PC-9 (cell line): ENCODE results near the gene CADPS2. TPM values are rescaled to one million over a fixed set of nuclear protein-coding genes. Genes with fewer than 3 reads are reported as not detected.

Experiments
- BruUV-seq: library from RNA; stranded (reverse); fragments of 400-500 nt; replicated peaks from 2 replicates; lab custom pipeline; 2021; lab: Mats Ljungman, UMichigan
- CTCF ChIA-PET: fragments of 300-600 bp; sonication (Branson Sonifier 250); formaldehyde crosslinking; loops from one replicate; lab custom pipeline; 2022; ENCODE audit warnings: antibody characterized with exemption; lab: Charles Lee
- POLR2A ChIA-PET: fragments of 300-600 bp; sonication (Branson Sonifier 250); formaldehyde crosslinking; loops from one replicate; lab custom pipeline; 2022; ENCODE audit warnings: antibody characterized with exemption; ENCODE audit not compliant: unreplicated experiment; lab: Charles Lee
- DNase-seq, 2 experiments: peaks; one replicate each; pipeline versions ENCODE4 v3.0.0 to v3.0.0-alpha.2; 2015 to 2022; ENCODE audit warnings: mixed read lengths in 1 of 2
- H2AFZ ChIP-seq: fragments of 200-600 bp; sonication (generic); 2 replicates; pipeline ENCODE4 v1.8.1; 2017; ENCODE audit warnings: antibody characterized with exemption
- H3F3A ChIP-seq: fragments of 200-600 bp; sonication (generic); 2 replicates; pipeline ENCODE4 v1.8.1; 2017; ENCODE audit warnings: antibody characterized with exemption, mild to moderate bottlenecking, low read depth; ENCODE audit not compliant: insufficient read depth
- H3K27ac ChIP-seq: fragments of 200-600 bp; sonication (generic); 2 replicates; pipeline ENCODE4 v1.6.1; 2016; ENCODE audit warnings: mixed run types
- H3K27me3 ChIP-seq: fragments of 200-600 bp; sonication (generic); 2 replicates; pipeline ENCODE4 v1.6.1; 2016; ENCODE audit warnings: low read depth, mixed run types; ENCODE audit not compliant: insufficient read depth
- H3K36me3 ChIP-seq: fragments of 200-600 bp; sonication (generic); 2 replicates; pipeline ENCODE4 v1.6.1; 2016; ENCODE audit warnings: low read depth, mixed run types
- H3K4me1 ChIP-seq: fragments of 200-600 bp; sonication (generic); replicated peaks from 2 replicates; pipeline ENCODE4 v1.6.1; 2016; ENCODE audit warnings: mixed run types; ENCODE audit not compliant: insufficient read depth
- H3K4me2 ChIP-seq: fragments of 200-600 bp; sonication (generic); 2 replicates; pipeline ENCODE4 v1.6.1; 2017; ENCODE audit warnings: mixed run types
- H3K4me3 ChIP-seq: fragments of 200-600 bp; sonication (generic); 2 replicates; pipeline ENCODE4 v1.6.1; 2016; ENCODE audit warnings: mixed run types
- H3K79me2 ChIP-seq: fragments of 200-600 bp; sonication (generic); 2 replicates; pipeline ENCODE4 v1.6.1; 2017; ENCODE audit warnings: low read depth, mixed run types
- H3K9me2 ChIP-seq: fragments of 200-600 bp; sonication (generic); 2 replicates; pipeline ENCODE4 v1.8.1; 2017; ENCODE audit warnings: mild to moderate bottlenecking; ENCODE audit not compliant: insufficient read depth
- H3K9me3 ChIP-seq: fragments of 200-600 bp; sonication (generic); 2 replicates; pipeline ENCODE4 v1.8.1; 2016; ENCODE audit warnings: low read depth; ENCODE audit not compliant: insufficient read depth
- H4K20me1 ChIP-seq: fragments of 200-600 bp; sonication (generic); 2 replicates; pipeline ENCODE4 v1.8.1; 2017; ENCODE audit not compliant: insufficient read depth
- EZH2 ChIP-seq: fragments of 200-600 bp; sonication (generic); IDR thresholded peaks from 2 replicates; pipeline ENCODE4 v1.8.0; 2017; ENCODE audit warnings: antibody characterized with exemption, low read depth
- intact Hi-C: fragments of 100-400 bp; cut with micrococcal nuclease; formaldehyde crosslinking; loops from one replicate; pipeline ENCODE4 v1.10.0; 2022; ENCODE audit not compliant: unreplicated experiment
- total RNA-seq: library from RNA; stranded (reverse); gene quantifications from 2 replicates; pipeline ENCODE4 v1.2.3, GENCODE V29; 2021
- TF ChIP-seq, protein P1 (sequence below): fragments of 200-600 bp; sonication (generic); conservative IDR thresholded peaks from 2 replicates; pipeline ENCODE4 v1.6.1; 2017; ENCODE audit warnings: mixed run types, antibody characterized with exemption, mild to moderate bottlenecking, moderate library complexity

CADPS2 gene
- total RNA-seq, 1 experiment from 2014 or later: 11.9 TPM

DNA sequence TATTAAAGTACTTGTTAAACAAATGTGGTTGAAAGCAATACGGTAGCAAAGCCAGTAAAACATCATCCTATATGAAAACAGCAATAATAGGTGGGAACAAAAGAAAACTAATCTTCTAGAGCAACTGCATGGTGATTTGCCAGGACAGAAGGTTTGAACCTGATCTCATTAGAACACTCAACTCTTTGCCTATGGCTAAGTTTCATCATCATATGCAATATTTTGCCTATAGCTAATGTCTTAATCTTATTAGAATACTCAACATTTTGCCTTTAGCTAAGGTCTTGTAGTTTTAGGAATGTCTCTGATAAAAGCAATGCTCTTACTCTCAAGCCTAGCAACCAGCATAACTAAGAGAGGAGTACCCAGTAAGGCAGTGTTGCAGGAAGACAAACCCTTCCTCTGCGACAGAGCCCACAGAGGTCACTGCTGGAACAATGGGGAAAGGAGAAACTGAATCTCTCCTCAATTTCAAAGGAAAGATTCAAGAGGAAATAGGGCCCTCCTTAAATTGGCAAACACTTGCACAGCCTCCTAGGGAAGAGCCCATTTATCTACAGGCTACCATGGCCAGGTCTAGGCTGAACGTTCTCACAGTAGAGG lies 38.3 kb downstream of the CADPS2 start:
- Histone ChIP-seq H4K20me1 (no peaks in the 10 kb centered on the region), H3K27ac (no peak overlapping the region), H3K79me2 (no peaks in the 10 kb centered on the region), H3K36me3 (no peaks in the 10 kb centered on the region), H3K4me2 (no peak overlapping the region), H3K4me1 (no peaks in the 10 kb centered on the region), H3K27me3 (no peaks in the 10 kb centered on the region), H2AFZ (no peak overlapping the region), H3F3A (no peaks in the 10 kb centered on the region), H3K4me3 (no peak overlapping the region), H3K9me2 (no peaks in the 10 kb centered on the region), H3K9me3 (no peaks in the 10 kb centered on the region)
- CTCF ChIA-PET: no interaction called here
- intact Hi-C loops: no loop called here
- POLR2A ChIA-PET: no interaction called here
- BruUV-seq: no TSS peak
- TF ChIP-seq EZH2: no peak
- DNase-seq: no peak

DNA sequence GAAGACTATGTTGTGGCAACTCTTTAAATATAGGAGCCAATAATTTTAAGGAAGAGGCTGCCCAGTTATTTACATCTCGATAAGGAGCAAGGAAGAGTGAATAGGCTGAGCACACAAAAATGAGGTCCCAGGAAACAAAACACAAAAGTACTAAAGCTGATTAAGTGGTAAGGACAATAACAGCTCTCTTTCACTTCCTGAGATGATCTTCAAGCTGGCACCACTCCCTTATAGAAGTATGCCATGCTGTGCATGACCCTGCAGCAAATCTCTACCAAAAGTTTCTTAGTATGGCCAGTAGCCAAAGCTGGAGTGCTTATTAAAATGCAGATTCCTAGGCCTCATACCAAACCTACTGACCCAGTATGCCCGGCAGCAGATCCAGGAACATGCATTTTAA lies 39.7 kb downstream of the CADPS2 start:
- no peak for DNase-seq
- H2AFZ ChIP-seq: no peak overlapping the region
- no peaks in the 10 kb centered on the region for H3K4me1 ChIP-seq
- BruUV-seq: no TSS peak
- no peak overlapping the region for H3K4me3 ChIP-seq
- no peaks in the 10 kb centered on the region for H3F3A ChIP-seq
- no peaks in the 10 kb centered on the region for H3K36me3 ChIP-seq
- no peaks in the 10 kb centered on the region for H3K27me3 ChIP-seq
- no peak overlapping the region for H3K27ac ChIP-seq
- intact Hi-C loops: no loop called here
- TF ChIP-seq, protein P1, sequence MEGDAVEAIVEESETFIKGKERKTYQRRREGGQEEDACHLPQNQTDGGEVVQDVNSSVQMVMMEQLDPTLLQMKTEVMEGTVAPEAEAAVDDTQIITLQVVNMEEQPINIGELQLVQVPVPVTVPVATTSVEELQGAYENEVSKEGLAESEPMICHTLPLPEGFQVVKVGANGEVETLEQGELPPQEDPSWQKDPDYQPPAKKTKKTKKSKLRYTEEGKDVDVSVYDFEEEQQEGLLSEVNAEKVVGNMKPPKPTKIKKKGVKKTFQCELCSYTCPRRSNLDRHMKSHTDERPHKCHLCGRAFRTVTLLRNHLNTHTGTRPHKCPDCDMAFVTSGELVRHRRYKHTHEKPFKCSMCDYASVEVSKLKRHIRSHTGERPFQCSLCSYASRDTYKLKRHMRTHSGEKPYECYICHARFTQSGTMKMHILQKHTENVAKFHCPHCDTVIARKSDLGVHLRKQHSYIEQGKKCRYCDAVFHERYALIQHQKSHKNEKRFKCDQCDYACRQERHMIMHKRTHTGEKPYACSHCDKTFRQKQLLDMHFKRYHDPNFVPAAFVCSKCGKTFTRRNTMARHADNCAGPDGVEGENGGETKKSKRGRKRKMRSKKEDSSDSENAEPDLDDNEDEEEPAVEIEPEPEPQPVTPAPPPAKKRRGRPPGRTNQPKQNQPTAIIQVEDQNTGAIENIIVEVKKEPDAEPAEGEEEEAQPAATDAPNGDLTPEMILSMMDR: no peak
- no peak for TF ChIP-seq EZH2
- H3K79me2 ChIP-seq: no peaks in the 10 kb centered on the region
- POLR2A ChIA-PET: no interaction called here
- no peaks in the 10 kb centered on the region for H3K9me2 ChIP-seq
- CTCF ChIA-PET: no interaction called here
- H3K9me3 ChIP-seq: no peaks in the 10 kb centered on the region
- H4K20me1 ChIP-seq: no peaks in the 10 kb centered on the region
- no peak overlapping the region for H3K4me2 ChIP-seq

DNA sequence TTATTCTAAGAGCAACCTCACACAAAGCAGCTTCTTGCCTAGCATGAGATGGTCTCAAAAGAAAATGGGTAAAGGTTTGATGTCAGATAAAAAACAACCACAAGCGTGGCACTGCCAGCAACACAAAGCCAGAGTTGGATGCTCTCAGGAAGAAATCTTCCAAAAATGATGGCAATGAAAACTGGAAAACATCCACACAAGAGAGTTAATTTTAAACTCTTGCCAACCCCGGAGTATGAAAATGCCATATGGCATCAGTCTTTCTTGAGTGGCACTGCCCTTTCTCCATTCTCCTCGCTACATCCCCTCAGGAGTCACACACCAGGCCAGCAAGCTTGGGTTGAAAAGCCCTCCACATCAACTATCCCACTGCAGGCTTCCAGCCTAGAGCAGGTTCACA lies 41.0 kb downstream of the CADPS2 start:
- ChIA-PET CTCF (no interaction called here), POLR2A (no interaction called here)
- Histone ChIP-seq H3F3A (no peaks in the 10 kb centered on the region), H3K9me2 (no peaks in the 10 kb centered on the region), H3K27ac (no peak overlapping the region), H3K4me2 (no peak overlapping the region), H4K20me1 (no peaks in the 10 kb centered on the region), H3K9me3 (no peaks in the 10 kb centered on the region), H3K27me3 (no peaks in the 10 kb centered on the region), H3K79me2 (no peaks in the 10 kb centered on the region), H3K36me3 (no peaks in the 10 kb centered on the region), H2AFZ (no peak overlapping the region), H3K4me1 (no peaks in the 10 kb centered on the region), H3K4me3 (no peak overlapping the region)
- no peak for DNase-seq
- no peak for TF ChIP-seq EZH2
- TF ChIP-seq, protein P1: no peak
- BruUV-seq: no TSS peak
- intact Hi-C loops: no loop called here
